Naive thymus-derived CD4-positive, alpha-beta T cell (primary cell): ENCODE data around the gene TSPAN18. TPM values are rescaled to one million over a fixed set of nuclear protein-coding genes. Genes with fewer than 3 reads are reported as not detected.

Source experiments
- ATAC-seq: fragments of 150-1000 bp; cut with Tn5 transposase; 2 replicates; pipeline ENCODE4 v1.10.0; 2021; ENCODE audit warnings: mild to moderate bottlenecking, moderate library complexity
- CTCF ChIA-PET: fragments of 350-600 bp; sonication (Branson Sonifier 250); formaldehyde crosslinking; loops from one replicate; lab custom pipeline; 2021; ENCODE audit warnings: antibody characterized with exemption; lab: Charles Lee
- POLR2A ChIA-PET: fragments of 350-600 bp; sonication (Branson Sonifier 250); formaldehyde crosslinking; loops from one replicate; lab custom pipeline; 2021; ENCODE audit warnings: antibody characterized with exemption, inconsistent platforms; lab: Charles Lee
- DNase-seq, 9 donors: peaks; one replicate each; pipeline versions ENCODE4 v3.0.0 to v3.0.0-alpha.2; 2020 to 2022; ENCODE audit warnings: mixed read lengths in 1 of 9
- H3K27ac ChIP-seq: one replicate; pipeline ENCODE4 v1.7.0; 2013; ENCODE audit warnings: mild to moderate bottlenecking, low read depth, low read length, moderate library complexity
- H3K27me3 ChIP-seq, 2 donors: one replicate each; pipeline ENCODE4 v1.7.0; 2013; ENCODE audit warnings: low read length in 2 of 2, mild to moderate bottlenecking in 2 of 2, moderate library complexity in 2 of 2; ENCODE audit not compliant: control insufficient read depth in 2 of 2, insufficient read depth in 2 of 2
- H3K36me3 ChIP-seq, 3 experiments: 1 replicate in 2 of 3; 2 replicates in 1 of 3; pipeline ENCODE4 v1.7.0; 2013; ENCODE audit warnings: low read length in 3 of 3, mild to moderate bottlenecking in 3 of 3, moderate library complexity in 1 of 3; ENCODE audit not compliant: insufficient read depth in 3 of 3, control insufficient read depth in 2 of 3
- H3K4me1 ChIP-seq, 2 donors: one replicate each; pipeline ENCODE4 v1.7.0; 2013; ENCODE audit warnings: low read length in 2 of 2, mild to moderate bottlenecking in 2 of 2, moderate library complexity in 1 of 2; ENCODE audit not compliant: control insufficient read depth in 2 of 2, insufficient read depth in 2 of 2
- H3K4me3 ChIP-seq: 2 replicates; pipeline ENCODE4 v1.7.0; 2013; ENCODE audit warnings: mild to moderate bottlenecking, low read length
- H3K9me3 ChIP-seq, 3 experiments: 1 replicate in 2 of 3; 2 replicates in 1 of 3; pipeline ENCODE4 v1.7.0; 2013; ENCODE audit warnings: low read length in 3 of 3; ENCODE audit not compliant: control insufficient read depth in 2 of 3
- H3K27ac Mint-ChIP-seq, 9 donors: one replicate each; pipeline ENCODE4 v1.8.0; 2020 to 2022; ENCODE audit warnings: mixed read lengths in 9 of 9, mild to moderate bottlenecking in 8 of 9, moderate library complexity in 5 of 9, inconsistent platforms in 2 of 9
- H3K27me3 Mint-ChIP-seq, 5 donors: one replicate each; pipeline ENCODE4 v1.8.0; 2021 to 2022; ENCODE audit warnings: mixed read lengths in 5 of 5, mild to moderate bottlenecking in 1 of 5
- H3K36me3 Mint-ChIP-seq, 5 donors: one replicate each; pipeline ENCODE4 v1.8.0; 2020 to 2022; ENCODE audit warnings: mixed read lengths in 5 of 5, mild to moderate bottlenecking in 3 of 5, inconsistent platforms in 1 of 5
- H3K4me1 Mint-ChIP-seq, 7 donors: one replicate each; pipeline ENCODE4 v1.8.0; 2020 to 2022; ENCODE audit warnings: mixed read lengths in 7 of 7, mild to moderate bottlenecking in 3 of 7, inconsistent platforms in 1 of 7
- H3K4me3 Mint-ChIP-seq, 10 donors: one replicate each; pipeline ENCODE4 v1.8.0; 2020 to 2022; ENCODE audit warnings: mild to moderate bottlenecking in 10 of 10, mixed read lengths in 10 of 10, moderate library complexity in 6 of 10, inconsistent platforms in 2 of 10
- H3K9me3 Mint-ChIP-seq, 11 donors: one replicate each; pipeline ENCODE4 v1.8.0; 2020 to 2022; ENCODE audit warnings: mixed read lengths in 11 of 11, mild to moderate bottlenecking in 4 of 11, inconsistent platforms in 1 of 11, moderate library complexity in 1 of 11
- intact Hi-C, 2 donors: fragments of 100-400 bp; cut with micrococcal nuclease; formaldehyde crosslinking; loops; one replicate each; pipeline ENCODE4 v1.15.1; 2023
- polyA plus RNA-seq, 2 donors: library from polyadenylated mRNA; unstranded; fragments of 300-500 nt; fragmentation: Illumina TruSeq; gene quantifications; one replicate each; pipeline ENCODE4 v1.2.3, GENCODE V29; 2021
- total RNA-seq, 6 experiments: library from RNA in 5 of 6; stranded (reverse) in 5 of 6; gene quantifications; 1 replicate in 5 of 6; 2 replicates in 1 of 6; pipeline ENCODE4 v1.2.3 and lab custom pipeline; 2021 to 2026

The TSPAN18 gene
- total and polyA plus RNA-seq, 7 experiments from 2014 or later: 8.8 to 57.0 (median 21.7) TPM

DNA sequence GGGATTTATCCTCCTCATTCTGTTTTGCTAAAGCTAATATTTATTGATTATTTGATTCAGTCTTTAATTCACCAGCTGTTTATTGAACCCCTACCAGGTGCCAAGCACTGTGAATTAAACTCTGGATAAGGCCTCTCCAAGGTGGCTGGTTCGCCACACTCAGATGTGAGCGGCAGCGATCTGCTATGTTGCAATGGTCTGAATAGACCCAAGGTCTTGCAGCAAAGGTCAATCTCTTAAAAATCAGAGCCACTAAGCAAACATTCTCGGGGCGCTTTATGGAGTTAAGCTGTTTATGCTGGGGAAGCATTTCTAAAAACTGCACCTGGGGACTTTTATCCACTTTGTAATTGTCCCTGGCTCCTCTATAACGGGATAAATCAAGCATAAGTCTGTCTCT lies 10.5 kb upstream of the TSPAN18 start:
- Histone ChIP-seq H3K4me1 (peaks cover 0 to 12% of the 10 kb centered on the region in 2 donors), H3K27ac (no peak overlapping the region), H3K27me3 (no peaks in the 10 kb centered on the region), H3K9me3 (no peaks in the 10 kb centered on the region), H3K36me3 (no peaks in the 10 kb centered on the region), H3K4me3 (no peak overlapping the region)
- Mint-ChIP-seq H3K4me1 (peaks cover 6 to 31% (median 21%) of the 10 kb centered on the region in 7 donors), H3K27me3 (peaks cover 0 to 56% (median 0%) of the 10 kb centered on the region in 5 donors), H3K4me3 (no peak overlapping the region), H3K36me3 (no peaks in the 10 kb centered on the region), H3K27ac (no peak overlapping the region), H3K9me3 (peaks cover 0 to 5% (median 0%) of the 10 kb centered on the region in 11 donors)
- intact Hi-C loops: no loop called here
- POLR2A ChIA-PET: interaction anchor here (0.9 kb wide), 1 partner anchor 35 kb away, joined by 3 read pairs; no protein-coding TSS in a partner anchor
- ATAC-seq (no peak), DNase-seq (no peak)
- CTCF ChIA-PET: no interaction called here

DNA sequence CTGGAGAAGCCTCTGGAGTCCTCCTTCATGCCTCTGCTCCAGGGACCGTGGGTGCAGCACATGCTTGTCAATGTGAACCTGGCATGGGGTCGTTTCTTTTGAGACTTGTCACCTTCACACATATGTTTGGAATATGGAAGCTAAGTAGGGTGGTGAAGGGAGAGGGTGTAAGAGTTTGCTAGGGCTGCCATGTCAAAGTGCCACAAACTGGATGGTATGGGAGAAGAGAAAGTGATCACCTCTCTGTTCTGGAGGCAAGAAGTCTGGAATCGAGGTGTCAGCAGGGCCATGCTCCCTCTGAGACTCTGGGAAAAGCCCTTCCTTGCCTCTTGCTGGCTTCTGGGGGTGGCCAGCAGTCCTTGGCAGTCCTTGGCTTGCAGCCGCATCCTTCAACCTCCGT lies 8.7 kb upstream of the TSPAN18 start:
- Mint-ChIP-seq H3K4me1 (peaks cover 2 to 23% (median 12%) of the 10 kb centered on the region in 7 donors), H3K4me3 (no peak overlapping the region), H3K27me3 (peaks cover 0 to 50% (median 0%) of the 10 kb centered on the region in 5 donors), H3K9me3 (peaks cover 0 to 5% (median 0%) of the 10 kb centered on the region in 11 donors), H3K36me3 (no peaks in the 10 kb centered on the region), H3K27ac (no peak overlapping the region)
- Histone ChIP-seq H3K4me3 (no peak overlapping the region), H3K9me3 (no peaks in the 10 kb centered on the region), H3K27ac (no peak overlapping the region), H3K27me3 (no peaks in the 10 kb centered on the region), H3K4me1 (no peaks in the 10 kb centered on the region), H3K36me3 (no peaks in the 10 kb centered on the region)
- intact Hi-C loops: no loop called here
- ChIA-PET POLR2A (no interaction called here), CTCF (no interaction called here)
- no peak for DNase-seq
- no peak for ATAC-seq

DNA sequence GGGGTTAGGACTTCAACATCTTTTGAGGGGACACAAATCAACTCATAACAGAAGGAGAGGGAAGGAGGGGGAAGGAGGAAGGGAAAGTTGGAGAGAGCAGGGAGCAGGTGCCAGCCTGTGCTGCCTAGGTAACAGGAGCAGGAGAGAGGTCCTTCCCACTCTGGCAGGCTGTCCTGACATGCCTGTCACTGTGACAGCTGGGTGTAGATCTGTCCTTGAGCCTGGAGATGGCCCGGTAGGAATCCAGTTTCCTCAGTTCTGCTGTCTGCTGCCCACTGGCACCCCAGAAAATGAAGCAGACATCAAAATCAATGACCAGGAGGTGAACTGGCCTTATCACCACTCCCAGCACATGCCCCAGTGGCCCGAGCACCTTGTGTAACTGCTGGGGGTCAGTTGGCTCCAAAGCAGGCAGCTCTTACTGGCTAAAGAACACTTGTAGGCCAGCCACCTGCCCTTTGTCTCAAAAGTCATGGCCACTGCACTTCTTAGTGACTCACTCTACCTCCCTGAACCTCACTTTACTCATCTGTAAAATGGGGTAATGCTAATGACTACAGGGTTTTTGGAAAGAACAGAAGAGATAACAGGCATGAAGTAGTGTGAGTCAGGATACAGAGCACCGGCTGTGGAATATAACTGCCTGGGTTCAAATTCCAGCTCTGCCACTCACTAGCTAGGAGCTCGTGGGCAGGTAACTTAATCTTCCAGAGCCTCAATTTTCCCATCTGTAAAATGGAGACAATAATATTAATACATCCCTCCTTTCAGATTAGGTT lies 8.0 kb upstream of the TSPAN18 start:
- H3K36me3 Mint-ChIP-seq: peaks cover 0 to 2% (median 0%) of the 10 kb centered on the region in 5 donors
- peaks cover 0 to 22% (median 8%) of the 10 kb centered on the region in 7 donors for H3K4me1 Mint-ChIP-seq
- H3K4me1 ChIP-seq: no peaks in the 10 kb centered on the region
- H3K27ac ChIP-seq: no peak overlapping the region
- POLR2A ChIA-PET: no interaction called here
- H3K27ac Mint-ChIP-seq: peak overlapping the region in 1 of 9 donors; percentile 13
- H3K4me3 ChIP-seq: no peak overlapping the region
- no peaks in the 10 kb centered on the region for H3K27me3 ChIP-seq
- peaks cover 0 to 52% (median 0%) of the 10 kb centered on the region in 5 donors for H3K27me3 Mint-ChIP-seq
- H3K9me3 ChIP-seq: no peaks in the 10 kb centered on the region
- H3K4me3 Mint-ChIP-seq: no peak overlapping the region
- CTCF ChIA-PET: no interaction called here
- H3K36me3 ChIP-seq: no peaks in the 10 kb centered on the region
- DNase-seq: no peak
- intact Hi-C loops: no loop called here
- no peak for ATAC-seq
- peaks cover 0 to 5% (median 0%) of the 10 kb centered on the region in 11 donors for H3K9me3 Mint-ChIP-seq

DNA sequence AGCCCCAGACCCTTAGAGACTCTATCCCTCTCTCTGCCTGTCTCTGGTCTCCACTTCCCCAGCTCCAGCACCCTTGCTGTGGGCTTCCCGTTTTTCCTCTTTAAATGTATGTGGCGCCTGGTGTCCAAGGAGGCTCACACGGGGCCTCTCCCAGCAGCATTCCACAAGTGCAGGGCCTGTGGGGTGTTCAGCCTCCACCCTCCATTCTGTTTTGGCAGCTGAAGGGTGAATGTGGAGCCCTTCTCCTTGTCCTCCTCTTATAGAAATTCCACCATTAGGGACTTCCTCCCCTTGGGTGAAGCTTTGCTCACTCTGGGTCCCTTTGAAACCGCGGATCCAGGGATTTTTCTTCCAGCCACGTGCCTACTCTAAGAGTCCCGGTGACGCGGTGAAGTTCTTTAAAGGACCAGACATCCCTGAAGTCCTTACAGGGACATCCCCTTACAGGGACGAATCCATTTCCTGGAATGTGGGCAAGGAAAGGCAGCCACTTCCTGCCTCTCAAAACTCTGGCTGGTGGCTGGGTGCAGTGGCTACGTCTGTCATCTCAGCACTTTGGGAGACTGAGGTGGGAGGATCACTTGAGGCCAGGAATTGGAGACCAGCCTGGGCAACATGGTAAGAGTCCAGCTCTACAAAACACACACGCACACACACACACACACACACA lies 1.6 kb upstream of the TSPAN18 start:
- peaks cover 0 to 48% (median 0%) of the 10 kb centered on the region in 5 donors for H3K27me3 Mint-ChIP-seq
- CTCF ChIA-PET: interaction anchor here (0.7 to 1.6 kb wide), 5 partner anchors 51 to 179 kb away, joined by 3 to 4 read pairs (median 3); no protein-coding TSS in a partner anchor
- Histone ChIP-seq H3K36me3 (peaks cover 0 to 7% (median 0%) of the 10 kb centered on the region in 3 experiments), H3K27ac (peak overlapping the region; percentile 27), H3K9me3 (no peaks in the 10 kb centered on the region), H3K27me3 (peaks cover 0 to 3% of the 10 kb centered on the region in 2 donors), H3K4me3 (no peak overlapping the region), H3K4me1 (peaks cover 10 to 31% of the 10 kb centered on the region in 2 donors)
- intact Hi-C loops: loop anchor here (5.0 kb wide), 3 partner anchors 93 to 158 kb away; partner anchors contain the start of gene CD82 (in 1 of the 2)
- DNase-seq: no peak
- H3K27ac Mint-ChIP-seq: peak overlapping the region in 8 of 9 donors; percentile 31 to 96 (median 80)
- ATAC-seq: no peak
- POLR2A ChIA-PET: interaction anchor here (1.0 to 1.3 kb wide), 3 partner anchors 19 to 44 kb away, joined by 3 to 4 read pairs (median 3); no protein-coding TSS in a partner anchor
- H3K4me3 Mint-ChIP-seq: peak overlapping the region; percentile 68 to 92 (median 84)
- H3K4me1 Mint-ChIP-seq: peaks cover 23 to 52% (median 37%) of the 10 kb centered on the region in 7 donors
- no peaks in the 10 kb centered on the region for H3K9me3 Mint-ChIP-seq
- peaks cover 0 to 10% (median 0%) of the 10 kb centered on the region in 5 donors for H3K36me3 Mint-ChIP-seq

DNA sequence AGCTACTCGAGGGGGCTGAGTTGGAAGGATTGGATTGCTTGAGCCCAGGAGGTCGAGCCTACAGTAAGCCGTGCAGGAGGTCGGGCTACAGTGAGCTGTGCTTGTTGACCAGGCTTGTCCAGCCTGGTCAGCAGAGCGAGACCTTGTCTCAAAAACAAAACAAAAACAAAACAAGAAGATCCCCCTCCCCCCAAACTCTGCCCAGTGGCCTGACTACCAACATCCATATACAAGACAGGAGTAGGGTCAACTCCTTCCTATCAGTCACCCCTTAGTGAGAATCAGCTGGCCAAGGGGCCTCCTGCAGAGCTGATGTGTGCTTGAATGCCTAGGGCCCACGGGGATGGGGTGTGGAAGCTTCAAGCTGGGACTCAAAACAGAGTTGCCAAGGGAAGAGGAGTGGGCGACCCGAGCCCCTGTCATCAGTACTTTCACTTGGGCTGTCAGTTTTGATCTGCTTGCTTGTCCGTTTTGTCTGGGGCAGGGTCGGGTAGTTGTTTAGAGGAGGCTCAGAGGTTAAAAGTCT lies 942 bp upstream of the TSPAN18 start:
- peaks cover 0 to 3% of the 10 kb centered on the region in 2 donors for H3K27me3 ChIP-seq
- ATAC-seq: no peak
- ChIA-PET CTCF (interaction anchor here (0.6 to 1.6 kb wide), 6 partner anchors 25 to 182 kb away, joined by 3 to 4 read pairs (median 3); no protein-coding TSS in a partner anchor), POLR2A (interaction anchor here (0.7 to 1.3 kb wide), 7 partner anchors 11 to 129 kb away, joined by 3 to 5 read pairs (median 4); no protein-coding TSS in a partner anchor)
- Mint-ChIP-seq H3K27ac (peak overlapping the region; percentile 79 to 96 (median 84)), H3K4me3 (peak overlapping the region; percentile 68 to 92 (median 84)), H3K27me3 (peaks cover 0 to 41% (median 0%) of the 10 kb centered on the region in 5 donors), H3K4me1 (peaks cover 26 to 54% (median 43%) of the 10 kb centered on the region in 7 donors), H3K36me3 (peaks cover 0 to 10% (median 0%) of the 10 kb centered on the region in 5 donors), H3K9me3 (no peaks in the 10 kb centered on the region)
- no peaks in the 10 kb centered on the region for H3K9me3 ChIP-seq
- peak overlapping the region; percentile 54 for H3K4me3 ChIP-seq
- DNase-seq: peak in 1 of 9 donors; percentile 27
- peak overlapping the region; percentile 75 for H3K27ac ChIP-seq
- H3K4me1 ChIP-seq: peaks cover 10 to 31% of the 10 kb centered on the region in 2 donors
- peaks cover 0 to 7% (median 0%) of the 10 kb centered on the region in 3 experiments for H3K36me3 ChIP-seq
- intact Hi-C loops: loop anchor here (1.0 to 5.0 kb wide), 7 partner anchors 45 to 169 kb away; partner anchors contain the start of gene CD82 (in 2 of the 2)

DNA sequence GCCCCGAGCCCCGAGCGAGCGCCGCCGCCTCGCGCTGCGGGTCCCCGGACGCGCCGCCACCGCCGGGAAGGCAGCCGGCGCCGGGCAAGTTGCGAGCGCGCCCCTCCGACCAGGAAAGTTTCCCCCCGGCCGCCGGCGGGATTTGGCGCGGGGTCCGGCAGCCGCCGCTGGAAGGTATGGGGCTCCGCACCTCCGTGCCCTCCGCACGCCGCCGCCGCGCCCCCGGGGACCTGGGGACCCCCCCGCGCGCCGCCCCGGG lies 281 bp downstream of the TSPAN18 start:
- no peaks in the 10 kb centered on the region for H3K9me3 ChIP-seq
- POLR2A ChIA-PET: no interaction called here
- peaks cover 10 to 31% of the 10 kb centered on the region in 2 donors for H3K4me1 ChIP-seq

More for the DNA sequence above, 281 bp downstream of the TSPAN18 start:
- intact Hi-C loops: loop anchor here (2.0 to 5.0 kb wide), 5 partner anchors 46 to 170 kb away; partner anchors contain the start of gene CD82 (in 1 of the 2)
- H3K36me3 ChIP-seq: peaks cover 0 to 7% (median 0%) of the 10 kb centered on the region in 3 experiments
- peaks cover 33 to 56% (median 50%) of the 10 kb centered on the region in 7 donors for H3K4me1 Mint-ChIP-seq
- CTCF ChIA-PET: no interaction called here
- H3K9me3 Mint-ChIP-seq: no peaks in the 10 kb centered on the region
- peaks cover 0 to 3% of the 10 kb centered on the region in 2 donors for H3K27me3 ChIP-seq
- DNase-seq (peak in 3 of 9 donors; percentile 10 to 42 (median 27)), ATAC-seq (no peak)
- H3K27ac ChIP-seq: peak overlapping the region; percentile 71
- no peak overlapping the region for H3K27ac Mint-ChIP-seq
- H3K36me3 Mint-ChIP-seq: peaks cover 0 to 13% (median 4%) of the 10 kb centered on the region in 5 donors
- H3K4me3 Mint-ChIP-seq: peak overlapping the region in 1 of 10 donors; percentile 94
- H3K4me3 ChIP-seq: peak overlapping the region; percentile 72
- H3K27me3 Mint-ChIP-seq: peaks cover 0 to 38% (median 0%) of the 10 kb centered on the region in 5 donors
